GM19099 (cell line): ENCODE data around the gene EFCC1.

Experiments
- POLR2A ChIP-seq: IDR thresholded peaks from 3 replicates; pipeline ENCODE4 v1.6.1; 2011; ENCODE audit warnings: low read depth; ENCODE audit not compliant: insufficient read length; ENCODE audit errors: extremely low read depth

The EFCC1 gene

GRCh38 chr3:129046732-129047552, 45.8 kb downstream of the EFCC1 start:
- TF ChIP-seq POLR2A = no peak

- no peak for TF ChIP-seq POLR2A
Measured at GRCh38 chr3:129047553-129047839, 46.4 kb downstream of the EFCC1 start.

GRCh38 chr3:129050556-129051295, 49.6 kb downstream of the EFCC1 start:
- no peak for TF ChIP-seq POLR2A

GRCh38 chr3:129051871-129052340, 50.8 kb downstream of the EFCC1 start:
- TF ChIP-seq POLR2A = no peak

GRCh38 chr3:129052675-129053074, 51.6 kb downstream of the EFCC1 start:
- no peak for TF ChIP-seq POLR2A

- no peak for TF ChIP-seq POLR2A
Measured at GRCh38 chr3:129054605-129055104, 53.6 kb downstream of the EFCC1 start.

- no peak for TF ChIP-seq POLR2A
Measured at GRCh38 chr3:129056451-129057173, 55.5 kb downstream of the EFCC1 start.

GRCh38 chr3:129057249-129057648, 56.1 kb downstream of the EFCC1 start:
- TF ChIP-seq POLR2A = no peak

- no peak for TF ChIP-seq POLR2A
Measured at GRCh38 chr3:129058441-129059200, 57.5 kb downstream of the EFCC1 start.

GRCh38 chr3:129059311-129059958, 58.3 kb downstream of the EFCC1 start:
- TF ChIP-seq POLR2A = no peak

- no peak for TF ChIP-seq POLR2A
Measured at GRCh38 chr3:129060276-129061022, 59.3 kb downstream of the EFCC1 start, which contains the start of gene GP9. GP9 (plus strand) TSS chr3:129060779; CDS start chr3:129061740, 961 bp downstream.

- TF ChIP-seq POLR2A = no peak
Measured at GRCh38 chr3:129061023-129061887, 60.2 kb downstream of the EFCC1 start.
